ENCODE results near the gene BRSK2. TPM values are rescaled to one million over a fixed set of nuclear protein-coding genes. Genes with fewer than 3 reads are reported as not detected.

BRSK2 gene
- polyA plus RNA-seq, 4 donors = 0.27 to 7.9 (median 3.3) TPM; not detected in 1

- 76 to 91% (median 77%) methylated on average over 5 of the region's 5 CpGs for WGBS, 3 donors
- no peaks in the 10 kb centered on the region for H3K27me3 ChIP-seq (ENCODE audit: control insufficient read depth in 3 of 3, insufficient read depth in 3 of 3, low read length in 3 of 3)
- H3K4me3 ChIP-seq (ENCODE audit: low read depth in 1 of 3, low read length in 3 of 3) = no peak overlapping the region
- H3K36me3 ChIP-seq (ENCODE audit: control insufficient read depth in 3 of 3, insufficient read depth in 2 of 3, low read depth in 1 of 3, low read length in 3 of 3) = peaks cover 0 to 31% (median 0%) of the 10 kb centered on the region in 3 donors
- FAIRE-seq (no peak), DNase-seq (no peak)
- no peak overlapping the region for H3K27ac ChIP-seq (ENCODE audit: low read depth in 1 of 3, low read length in 2 of 3)
- H3K4me1 ChIP-seq (ENCODE audit: control insufficient read depth in 3 of 3, insufficient read depth in 2 of 3, low read depth in 1 of 3, low read length in 2 of 3) = no peaks in the 10 kb centered on the region
- H3K9me3 ChIP-seq (ENCODE audit: control insufficient read depth in 2 of 2, insufficient read depth in 1 of 2, low read depth in 1 of 2, low read length in 1 of 2) = no peaks in the 10 kb centered on the region
These were observed 107.9 kb downstream of the BRSK2 start for GRCh38 chr11:1497600-1497999.

DNA sequence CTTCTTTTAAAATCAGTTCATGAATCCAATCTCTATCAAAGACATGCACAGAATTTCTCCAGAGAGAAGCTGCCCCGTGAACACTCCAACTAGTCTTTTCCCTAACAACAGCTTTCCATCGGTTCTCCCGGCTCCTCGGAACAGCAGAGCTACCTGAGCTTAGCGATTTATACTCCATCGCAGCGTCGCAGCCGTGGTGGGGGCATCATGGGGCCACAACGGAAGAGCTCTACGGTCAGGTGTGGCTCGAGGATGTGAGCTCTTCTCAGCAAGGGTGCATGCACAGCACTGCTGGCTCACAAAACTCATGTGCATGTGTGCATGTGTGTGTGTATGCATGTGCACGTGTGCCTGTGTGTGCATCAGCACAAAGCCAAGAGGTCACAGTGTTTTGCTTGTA, 108.5 kb downstream of the BRSK2 start:
- no peak for DNase-seq
- Histone ChIP-seq H3K27ac (ENCODE audit: low read depth in 1 of 3, low read length in 2 of 3) (no peak overlapping the region), H3K4me1 (ENCODE audit: control insufficient read depth in 3 of 3, insufficient read depth in 2 of 3, low read depth in 1 of 3, low read length in 2 of 3) (no peaks in the 10 kb centered on the region), H3K36me3 (ENCODE audit: control insufficient read depth in 3 of 3, insufficient read depth in 2 of 3, low read depth in 1 of 3, low read length in 3 of 3) (peaks cover 0 to 35% (median 0%) of the 10 kb centered on the region in 3 donors), H3K9me3 (ENCODE audit: control insufficient read depth in 2 of 2, insufficient read depth in 1 of 2, low read depth in 1 of 2, low read length in 1 of 2) (no peaks in the 10 kb centered on the region), H3K27me3 (ENCODE audit: control insufficient read depth in 3 of 3, insufficient read depth in 3 of 3, low read length in 3 of 3) (no peaks in the 10 kb centered on the region), H3K4me3 (ENCODE audit: low read depth in 1 of 3, low read length in 3 of 3) (no peak overlapping the region)
- 93 to 97% (median 97%) methylated on average over 13 of the region's 13 CpGs for WGBS, 3 donors
- no peak for FAIRE-seq

GRCh38 chr11:1499261-1499890, 109.6 kb downstream of the BRSK2 start:
- 90 to 94% (median 94%) methylated on average over 23 to 28 of the region's 28 CpGs for WGBS, 3 donors
- H3K9me3 ChIP-seq (ENCODE audit: control insufficient read depth in 2 of 2, insufficient read depth in 1 of 2, low read depth in 1 of 2, low read length in 1 of 2) = no peaks in the 10 kb centered on the region
- DNase-seq = no peak
- no peak for FAIRE-seq
- no peak overlapping the region for H3K27ac ChIP-seq (ENCODE audit: low read depth in 1 of 3, low read length in 2 of 3)
- H3K36me3 ChIP-seq (ENCODE audit: control insufficient read depth in 3 of 3, insufficient read depth in 2 of 3, low read depth in 1 of 3, low read length in 3 of 3) = peaks cover 0 to 41% (median 0%) of the 10 kb centered on the region in 3 donors
- H3K27me3 ChIP-seq (ENCODE audit: control insufficient read depth in 3 of 3, insufficient read depth in 3 of 3, low read length in 3 of 3) = no peaks in the 10 kb centered on the region
- no peaks in the 10 kb centered on the region for H3K4me1 ChIP-seq (ENCODE audit: control insufficient read depth in 3 of 3, insufficient read depth in 2 of 3, low read depth in 1 of 3, low read length in 2 of 3)
- no peak overlapping the region for H3K4me3 ChIP-seq (ENCODE audit: low read depth in 1 of 3, low read length in 3 of 3)

DNA sequence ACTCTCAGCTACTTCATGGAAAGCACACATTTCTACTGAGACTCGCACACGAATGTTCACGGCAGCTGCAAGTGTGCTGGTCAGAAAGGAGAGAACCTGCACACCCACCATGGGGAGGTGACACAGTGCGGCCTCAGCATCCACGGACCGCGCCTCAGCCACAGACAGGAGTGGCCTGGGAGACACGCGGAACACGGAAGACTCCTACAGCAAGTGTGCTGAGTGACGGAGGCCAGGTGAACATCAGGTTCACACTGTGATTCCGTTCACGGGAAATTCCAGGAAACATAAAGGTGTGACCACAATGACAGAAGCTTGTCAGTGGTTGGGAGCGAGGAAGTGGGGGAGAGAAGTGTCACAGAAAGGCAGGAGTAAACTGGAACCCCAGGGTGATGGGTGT, 110.2 kb downstream of the BRSK2 start:
- no peak for DNase-seq
- Histone ChIP-seq H3K36me3 (ENCODE audit: control insufficient read depth in 3 of 3, insufficient read depth in 2 of 3, low read depth in 1 of 3, low read length in 3 of 3) (peaks cover 0 to 43% (median 0%) of the 10 kb centered on the region in 3 donors), H3K4me3 (ENCODE audit: low read depth in 1 of 3, low read length in 3 of 3) (no peak overlapping the region), H3K27me3 (ENCODE audit: control insufficient read depth in 3 of 3, insufficient read depth in 3 of 3, low read length in 3 of 3) (no peaks in the 10 kb centered on the region), H3K9me3 (ENCODE audit: control insufficient read depth in 2 of 2, insufficient read depth in 1 of 2, low read depth in 1 of 2, low read length in 1 of 2) (no peaks in the 10 kb centered on the region), H3K27ac (ENCODE audit: low read depth in 1 of 3, low read length in 2 of 3) (no peak overlapping the region), H3K4me1 (ENCODE audit: control insufficient read depth in 3 of 3, insufficient read depth in 2 of 3, low read depth in 1 of 3, low read length in 2 of 3) (no peaks in the 10 kb centered on the region)
- FAIRE-seq = no peak
- 96 to 99% (median 97%) methylated on average over 14 of the region's 14 CpGs for WGBS, 3 donors

DNA sequence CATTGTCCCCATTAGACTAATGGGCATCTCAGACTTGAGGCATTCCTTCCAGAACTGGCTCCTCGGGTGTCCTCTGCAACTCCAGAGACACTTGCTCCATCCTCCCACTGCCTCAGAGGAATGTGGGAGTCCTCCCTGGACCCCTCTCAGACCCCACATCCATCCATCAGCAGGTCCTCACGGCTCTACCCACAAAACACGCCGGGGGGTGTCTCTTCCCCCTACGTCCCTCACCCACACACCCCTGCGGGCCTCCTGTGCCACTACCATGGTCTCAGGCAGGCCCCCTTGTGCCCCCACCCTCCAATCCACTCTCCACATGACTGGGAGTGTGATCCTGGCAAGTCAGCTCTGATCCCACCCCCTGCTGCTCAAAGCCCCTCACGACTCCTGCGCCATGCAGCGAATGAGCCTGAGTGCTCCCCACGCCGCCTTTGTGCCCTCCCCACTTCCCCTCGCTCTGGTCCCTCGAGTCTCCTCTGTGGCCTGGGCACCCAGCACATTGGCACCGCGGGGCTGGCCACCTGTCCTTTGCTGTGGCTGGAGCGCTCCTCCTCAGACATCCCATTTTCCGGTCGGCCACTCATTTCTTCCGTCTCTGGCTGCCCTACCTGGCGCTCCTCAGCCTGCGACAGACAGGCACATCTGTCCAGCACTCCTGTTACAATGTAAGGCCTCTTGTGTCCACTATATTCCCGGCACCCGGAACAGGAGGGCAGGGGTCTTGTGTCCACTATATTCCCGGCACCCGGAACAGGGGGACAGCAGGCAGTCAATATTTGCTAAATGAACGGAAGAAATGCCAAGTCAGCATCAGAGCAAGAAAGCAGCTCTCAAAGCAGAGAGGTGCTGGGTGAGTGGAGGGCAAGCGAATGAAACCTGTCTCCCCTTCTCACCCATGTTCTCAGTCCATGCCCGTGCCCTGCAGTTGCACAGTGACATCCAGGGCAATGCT, 111.0 kb downstream of the BRSK2 start:
- Histone ChIP-seq H3K9me3 (ENCODE audit: control insufficient read depth in 2 of 2, insufficient read depth in 1 of 2, low read depth in 1 of 2, low read length in 1 of 2) (no peaks in the 10 kb centered on the region), H3K4me3 (ENCODE audit: low read depth in 1 of 3, low read length in 3 of 3) (no peak overlapping the region), H3K27ac (ENCODE audit: low read depth in 1 of 3, low read length in 2 of 3) (no peak overlapping the region), H3K4me1 (ENCODE audit: control insufficient read depth in 3 of 3, insufficient read depth in 2 of 3, low read depth in 1 of 3, low read length in 2 of 3) (no peaks in the 10 kb centered on the region), H3K36me3 (ENCODE audit: control insufficient read depth in 3 of 3, insufficient read depth in 2 of 3, low read depth in 1 of 3, low read length in 3 of 3) (peaks cover 0 to 43% (median 0%) of the 10 kb centered on the region in 3 donors), H3K27me3 (ENCODE audit: control insufficient read depth in 3 of 3, insufficient read depth in 3 of 3, low read length in 3 of 3) (no peaks in the 10 kb centered on the region)
- no peak for FAIRE-seq
- DNase-seq = no peak
- 94 to 95% (median 95%) methylated on average over 28 of the region's 28 CpGs for WGBS, 3 donors

DNA sequence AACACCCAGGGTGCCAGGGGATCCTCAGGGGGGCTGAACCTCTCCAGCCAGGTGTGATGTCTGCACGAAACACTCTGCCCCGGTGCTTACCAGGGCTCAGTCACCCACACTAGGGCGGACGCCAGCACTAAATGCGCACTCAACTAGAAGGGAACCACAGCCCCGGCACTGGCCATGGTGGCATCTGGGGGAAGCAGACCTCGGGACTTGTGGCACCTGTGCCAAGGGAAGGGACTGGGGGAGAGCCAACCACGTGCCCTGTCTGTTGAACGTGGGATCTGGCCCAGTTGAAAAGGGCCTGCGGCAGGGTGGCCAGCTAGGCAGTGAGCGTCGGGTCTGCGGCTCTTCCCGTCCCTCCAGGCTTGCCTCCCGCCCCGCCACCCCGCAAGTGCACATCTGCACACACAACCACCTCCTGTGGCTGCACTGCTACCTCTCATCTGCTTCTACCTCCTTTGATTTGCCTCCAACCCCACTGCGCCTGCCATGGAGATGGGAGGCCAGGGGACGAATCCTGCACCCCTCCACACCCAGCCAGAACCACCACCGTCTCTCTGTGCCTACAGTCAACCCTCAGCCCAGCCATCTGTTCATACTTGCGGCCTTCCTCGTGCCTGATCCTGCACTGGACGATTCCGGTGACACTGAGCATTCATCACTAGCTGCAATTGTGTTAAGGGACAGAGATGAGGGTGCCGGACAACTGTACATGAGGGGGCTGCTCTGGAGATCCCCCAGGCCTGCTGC, 111.9 kb downstream of the BRSK2 start:
- FAIRE-seq (no peak), DNase-seq (no peak)
- no peaks in the 10 kb centered on the region for H3K9me3 ChIP-seq (ENCODE audit: control insufficient read depth in 2 of 2, insufficient read depth in 1 of 2, low read depth in 1 of 2, low read length in 1 of 2)
- H3K27ac ChIP-seq (ENCODE audit: low read depth in 1 of 3, low read length in 2 of 3) = no peak overlapping the region
- H3K4me1 ChIP-seq (ENCODE audit: control insufficient read depth in 3 of 3, insufficient read depth in 2 of 3, low read depth in 1 of 3, low read length in 2 of 3) = no peaks in the 10 kb centered on the region
- peaks cover 0 to 46% (median 0%) of the 10 kb centered on the region in 3 donors for H3K36me3 ChIP-seq (ENCODE audit: control insufficient read depth in 3 of 3, insufficient read depth in 2 of 3, low read depth in 1 of 3, low read length in 3 of 3)
- H3K4me3 ChIP-seq (ENCODE audit: low read depth in 1 of 3, low read length in 3 of 3) = no peak overlapping the region
- WGBS, 3 donors = 87 to 92% (median 90%) methylated on average over 24 to 25 of the region's 25 CpGs
- no peaks in the 10 kb centered on the region for H3K27me3 ChIP-seq (ENCODE audit: control insufficient read depth in 3 of 3, insufficient read depth in 3 of 3, low read length in 3 of 3)

GRCh38 chr11:1502168-1502953, 112.6 kb downstream of the BRSK2 start:
- Histone ChIP-seq H3K27ac (ENCODE audit: low read depth in 1 of 3, low read length in 2 of 3) (no peak overlapping the region), H3K9me3 (ENCODE audit: control insufficient read depth in 2 of 2, insufficient read depth in 1 of 2, low read depth in 1 of 2, low read length in 1 of 2) (no peaks in the 10 kb centered on the region), H3K36me3 (ENCODE audit: control insufficient read depth in 3 of 3, insufficient read depth in 2 of 3, low read depth in 1 of 3, low read length in 3 of 3) (peaks cover 0 to 46% (median 0%) of the 10 kb centered on the region in 3 donors), H3K27me3 (ENCODE audit: control insufficient read depth in 3 of 3, insufficient read depth in 3 of 3, low read length in 3 of 3) (no peaks in the 10 kb centered on the region), H3K4me3 (ENCODE audit: low read depth in 1 of 3, low read length in 3 of 3) (no peak overlapping the region), H3K4me1 (ENCODE audit: control insufficient read depth in 3 of 3, insufficient read depth in 2 of 3, low read depth in 1 of 3, low read length in 2 of 3) (no peaks in the 10 kb centered on the region)
- DNase-seq = no peak
- WGBS, 3 donors = 89 to 96% (median 94%) methylated on average over 21 to 24 of the region's 24 CpGs
- no peak for FAIRE-seq

Data from small intestine (tissue), 7 donors.